GM18526 (cell line): ENCODE measurements around the gene ARHGAP40.

Source experiments
- POLR2A ChIP-seq: IDR thresholded peaks from 3 replicates; pipeline ENCODE4 v1.6.1; 2011; ENCODE audit not compliant: insufficient read length; ENCODE audit errors: extremely low read depth

Gene ARHGAP40

DNA sequence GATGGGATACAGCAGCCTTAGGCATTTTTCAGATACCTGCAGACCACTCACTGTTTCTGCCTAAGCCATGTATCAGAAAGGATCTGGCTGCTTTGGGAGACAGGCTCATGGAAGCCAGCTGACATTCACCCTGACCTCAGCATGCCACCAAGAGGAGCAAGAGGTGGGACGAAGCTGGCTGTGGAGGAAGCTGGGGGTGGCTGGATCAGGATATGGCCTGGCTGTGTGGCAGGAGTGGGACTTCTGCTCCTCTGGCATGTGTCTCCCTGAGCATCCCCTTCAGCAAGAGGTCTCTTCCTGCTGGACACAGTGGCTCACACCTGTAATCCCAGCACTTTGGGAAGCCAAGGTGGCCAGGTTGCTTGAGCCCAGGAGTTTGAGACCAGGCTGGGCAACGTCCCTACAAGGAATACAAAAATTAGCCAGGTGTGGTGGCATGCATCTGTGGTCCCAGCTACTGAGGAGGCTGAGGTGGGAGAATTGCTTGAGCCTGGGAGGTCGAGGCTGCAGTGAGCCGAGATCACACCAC, 19.7 kb upstream of the ARHGAP40 start:
- TF ChIP-seq POLR2A, result no peak

GRCh38 chr20:38583306-38583705, 18.3 kb upstream of the ARHGAP40 start:
- TF ChIP-seq POLR2A, result no peak

GRCh38 chr20:38584099-38584763, 17.4 kb upstream of the ARHGAP40 start:
- TF ChIP-seq POLR2A, result no peak

GRCh38 chr20:38585404-38586180, 16.0 kb upstream of the ARHGAP40 start:
- no peak for TF ChIP-seq POLR2A

- TF ChIP-seq POLR2A, result no peak
Observed at GRCh38 chr20:38586181-38586525, 15.5 kb upstream of the ARHGAP40 start.

GRCh38 chr20:38588303-38588702, 13.3 kb upstream of the ARHGAP40 start:
- no peak for TF ChIP-seq POLR2A

DNA sequence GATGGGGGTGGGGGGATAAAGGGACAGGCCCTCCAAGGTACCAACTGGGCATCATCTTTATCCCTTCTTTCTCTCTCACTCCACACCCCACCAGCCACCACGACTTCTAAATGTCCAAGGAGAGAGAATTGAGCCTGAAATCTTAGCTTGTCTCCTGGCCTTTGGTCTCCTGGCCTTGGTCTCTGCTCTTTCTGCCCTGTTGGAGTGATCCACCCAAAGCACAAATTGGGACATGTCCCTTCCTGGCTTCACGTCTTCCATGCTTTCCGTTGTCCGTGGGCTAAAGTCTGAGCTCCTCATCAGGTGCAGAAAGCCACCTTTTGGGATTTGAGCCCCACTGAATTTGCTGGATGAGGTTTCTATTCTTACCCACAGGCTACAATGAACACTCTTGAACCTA, 12.3 kb upstream of the ARHGAP40 start:
- no peak for TF ChIP-seq POLR2A

DNA sequence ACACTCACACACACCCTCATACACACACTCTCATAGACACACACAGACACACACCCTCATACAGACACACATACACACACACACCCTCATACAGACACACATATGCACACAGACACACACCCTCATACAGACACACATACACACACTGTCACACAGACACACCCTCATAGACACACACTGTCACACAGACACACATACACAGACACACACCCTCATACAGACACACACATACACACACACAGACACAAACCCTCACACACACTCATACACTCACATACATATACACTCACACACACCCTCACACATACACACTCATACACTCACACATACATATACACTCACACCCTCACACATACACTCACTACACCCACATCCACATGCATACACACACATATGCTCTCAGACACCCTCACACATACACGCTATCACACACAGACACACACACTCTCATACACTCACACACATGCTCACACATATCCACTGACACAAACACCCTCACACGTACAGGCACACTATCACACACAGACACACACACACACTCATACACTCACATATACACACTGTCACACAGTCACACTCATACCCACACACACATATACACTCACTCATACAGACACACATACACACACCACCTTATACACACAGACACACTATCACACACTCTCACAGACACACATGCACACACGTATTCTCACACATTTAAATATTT, 11.5 kb upstream of the ARHGAP40 start:
- no peak for TF ChIP-seq POLR2A

GRCh38 chr20:38590676-38591473, 10.7 kb upstream of the ARHGAP40 start:
- TF ChIP-seq POLR2A, result no peak

GRCh38 chr20:38591474-38592410, 9.9 kb upstream of the ARHGAP40 start:
- TF ChIP-seq POLR2A, result no peak

DNA sequence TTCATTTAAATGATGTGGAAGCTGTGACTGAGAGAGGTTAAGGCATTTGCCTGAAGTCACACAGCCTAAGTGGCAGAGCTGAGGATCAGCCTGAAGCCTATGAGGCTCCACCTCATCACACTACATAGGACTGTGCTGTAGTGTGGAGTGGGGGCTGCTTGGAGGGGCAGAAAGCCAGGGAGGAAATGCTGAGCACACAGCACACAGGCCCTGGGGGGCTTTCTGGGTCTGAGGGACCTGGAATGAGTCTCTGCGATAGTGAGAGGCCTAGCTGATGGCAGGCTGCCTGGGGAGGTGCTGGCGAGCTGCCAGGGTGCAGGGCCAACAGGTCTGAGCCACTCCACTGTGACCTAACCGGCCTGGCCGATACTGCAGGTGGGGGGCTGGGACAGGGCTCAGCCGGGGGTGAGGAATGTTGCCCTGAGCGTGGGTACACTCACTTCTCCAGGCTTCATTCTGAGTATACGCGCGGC, 2.2 kb upstream of the ARHGAP40 start:
- no peak for TF ChIP-seq POLR2A

DNA sequence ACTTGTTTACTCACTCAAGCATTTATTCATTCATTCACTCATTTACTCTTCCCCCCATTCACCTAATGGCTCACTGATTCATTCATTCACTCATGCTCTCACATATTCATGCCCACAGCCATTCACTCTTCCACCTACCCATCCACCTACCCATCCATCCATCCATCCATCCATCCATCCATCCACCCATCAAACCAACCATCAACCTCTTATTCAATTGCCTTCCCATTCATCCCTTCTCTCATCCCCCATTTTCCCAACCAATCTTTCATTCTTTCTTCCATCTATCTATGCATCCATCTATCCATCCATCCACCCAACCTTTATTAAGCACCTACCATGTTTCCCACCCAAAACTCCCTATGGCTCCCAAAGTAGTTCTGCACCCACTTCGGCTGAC, 1.6 kb upstream of the ARHGAP40 start:
- no peak for TF ChIP-seq POLR2A

DNA sequence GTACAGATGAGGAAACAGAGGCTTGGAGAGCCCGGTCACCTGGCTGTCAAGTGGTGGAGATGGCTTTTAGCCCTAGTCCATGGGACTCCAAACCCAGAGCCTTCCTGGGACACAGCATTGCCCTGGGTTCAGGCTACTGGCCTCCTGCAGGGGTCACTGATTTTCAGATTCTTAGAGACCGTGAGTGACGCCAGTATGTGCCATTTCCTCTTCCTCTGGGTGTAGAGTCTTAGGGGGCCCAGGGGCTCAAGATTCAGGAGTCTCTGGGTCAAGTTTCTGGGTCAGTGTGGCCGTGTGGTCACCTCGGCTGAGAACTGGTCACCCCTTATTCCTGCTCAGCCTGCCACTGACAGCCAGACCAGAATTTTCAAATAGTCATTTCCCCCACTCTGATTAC, 574 bp downstream of the ARHGAP40 start:
- TF ChIP-seq POLR2A, result no peak

GRCh38 chr20:38603286-38603685, 1.7 kb downstream of the ARHGAP40 start:
- TF ChIP-seq POLR2A, result no peak
